ENCODE measurements around the gene NTSR1. TPM values are rescaled to one million over a fixed set of nuclear protein-coding genes. Genes with fewer than 3 reads are reported as not detected.
A peak's percentile ranks its signal among the peaks of the same experiment; 100 is the strongest.

The NTSR1 gene
- total RNA-seq, 1 experiment from 2014 or later, result 4.5 TPM

DNA sequence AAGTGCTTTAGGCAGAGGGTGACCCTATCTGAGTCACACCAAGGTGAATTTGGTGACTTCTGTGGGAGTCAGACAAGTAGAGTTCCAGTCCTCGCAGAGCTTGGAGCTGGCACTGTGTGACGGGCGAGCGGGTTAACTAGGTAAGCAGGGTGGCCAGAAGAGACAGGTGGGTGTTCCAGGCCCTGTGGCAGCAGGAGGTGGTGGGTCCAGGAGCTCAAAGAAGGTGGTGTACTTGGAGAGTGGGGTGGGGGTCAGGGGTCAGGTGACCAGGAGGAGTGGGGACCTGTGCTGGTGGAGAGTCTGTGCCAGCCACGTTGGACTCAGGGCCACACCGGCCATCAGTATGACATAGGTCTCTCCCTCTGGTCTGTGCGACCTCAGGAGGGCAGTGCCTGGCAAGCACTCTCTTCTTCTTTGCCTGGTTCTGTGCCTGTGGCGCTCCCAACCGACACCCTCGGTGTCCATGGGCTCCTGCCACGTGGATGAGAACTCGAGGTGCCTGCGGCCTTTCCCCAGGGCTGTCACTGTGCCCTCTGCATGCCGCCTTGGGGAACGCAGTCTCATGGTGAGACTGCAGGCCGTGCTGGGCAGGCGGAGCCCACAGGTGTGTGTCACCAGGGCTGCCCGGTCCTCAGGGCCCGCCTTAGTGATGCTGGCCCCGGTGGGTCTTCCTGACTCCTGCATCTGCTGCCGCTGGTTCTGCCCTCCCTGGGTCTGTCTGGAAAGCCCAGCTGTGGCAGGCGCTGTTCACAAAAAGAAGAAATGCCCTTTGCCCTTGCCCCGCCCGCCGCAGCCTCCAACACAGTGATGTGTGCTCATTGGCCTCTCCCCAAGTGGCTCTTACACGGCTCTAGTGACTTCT is 89.3 kb downstream of the NTSR1 start:
- CTCF ChIA-PET, result interaction anchor here (1.2 to 1.5 kb wide), 2 partner anchors 10 to 11 kb away, joined by 5 to 15 read pairs; no protein-coding TSS in a partner anchor
- Mint-ChIP-seq H3K27ac (ENCODE audit: low read depth, unreplicated experiment) (peak overlapping the region; percentile 73), H3K36me3 (ENCODE audit: insufficient read depth, unreplicated experiment) (peaks cover 24% of the 10 kb centered on the region), H3K9me3 (ENCODE audit: unreplicated experiment) (no peaks in the 10 kb centered on the region), H3K4me1 (ENCODE audit: insufficient read depth, unreplicated experiment) (peaks cover 9% of the 10 kb centered on the region), H3K27me3 (ENCODE audit: insufficient read depth, unreplicated experiment) (no peaks in the 10 kb centered on the region), H3K4me3 (ENCODE audit: unreplicated experiment) (peak overlapping the region; percentile 67)
- BruUV-seq (replicated peaks), result no TSS peak
- intact Hi-C loops (cut with micrococcal nuclease), result no loop called here
- POLR2A ChIA-PET, result interaction anchor here (0.6 to 1.2 kb wide), 4 partner anchors 10 to 411 kb away, joined by 3 read pairs; partner anchors contain the start of gene RPS21
- DNase-seq (ENCODE audit: unreplicated experiment), result no peak
- TF ChIP-seq, protein P1, sequence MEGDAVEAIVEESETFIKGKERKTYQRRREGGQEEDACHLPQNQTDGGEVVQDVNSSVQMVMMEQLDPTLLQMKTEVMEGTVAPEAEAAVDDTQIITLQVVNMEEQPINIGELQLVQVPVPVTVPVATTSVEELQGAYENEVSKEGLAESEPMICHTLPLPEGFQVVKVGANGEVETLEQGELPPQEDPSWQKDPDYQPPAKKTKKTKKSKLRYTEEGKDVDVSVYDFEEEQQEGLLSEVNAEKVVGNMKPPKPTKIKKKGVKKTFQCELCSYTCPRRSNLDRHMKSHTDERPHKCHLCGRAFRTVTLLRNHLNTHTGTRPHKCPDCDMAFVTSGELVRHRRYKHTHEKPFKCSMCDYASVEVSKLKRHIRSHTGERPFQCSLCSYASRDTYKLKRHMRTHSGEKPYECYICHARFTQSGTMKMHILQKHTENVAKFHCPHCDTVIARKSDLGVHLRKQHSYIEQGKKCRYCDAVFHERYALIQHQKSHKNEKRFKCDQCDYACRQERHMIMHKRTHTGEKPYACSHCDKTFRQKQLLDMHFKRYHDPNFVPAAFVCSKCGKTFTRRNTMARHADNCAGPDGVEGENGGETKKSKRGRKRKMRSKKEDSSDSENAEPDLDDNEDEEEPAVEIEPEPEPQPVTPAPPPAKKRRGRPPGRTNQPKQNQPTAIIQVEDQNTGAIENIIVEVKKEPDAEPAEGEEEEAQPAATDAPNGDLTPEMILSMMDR (IDR thresholded peaks at IDR 0.05; ENCODE audit: unreplicated experiment), result no peak

DNA sequence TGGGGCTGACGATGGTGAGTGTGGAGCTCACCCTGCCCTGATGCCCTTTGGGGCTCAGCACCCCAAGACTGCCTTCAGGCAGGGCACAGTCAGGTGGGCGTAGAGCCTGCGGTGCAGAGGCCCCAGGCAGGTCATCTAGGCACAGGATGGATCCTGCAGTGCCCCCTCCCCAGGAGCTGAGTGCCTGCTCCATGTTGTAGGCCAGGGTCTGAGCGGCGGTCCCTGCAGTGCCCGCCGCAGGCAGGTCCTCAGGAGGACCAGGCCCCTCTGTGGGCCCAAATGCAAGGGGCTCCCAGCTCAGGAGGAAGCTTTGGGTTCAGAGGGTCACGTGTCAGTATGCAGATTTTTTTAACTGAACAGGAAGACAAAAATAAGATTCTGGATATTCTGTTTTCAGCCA is 90.4 kb downstream of the NTSR1 start:
- Mint-ChIP-seq H3K4me3 (ENCODE audit: unreplicated experiment) (no peak overlapping the region), H3K4me1 (ENCODE audit: insufficient read depth, unreplicated experiment) (peaks cover 5% of the 10 kb centered on the region), H3K27ac (ENCODE audit: low read depth, unreplicated experiment) (no peak overlapping the region), H3K36me3 (ENCODE audit: insufficient read depth, unreplicated experiment) (peaks cover 24% of the 10 kb centered on the region), H3K27me3 (ENCODE audit: insufficient read depth, unreplicated experiment) (no peaks in the 10 kb centered on the region), H3K9me3 (ENCODE audit: unreplicated experiment) (no peaks in the 10 kb centered on the region)
- intact Hi-C loops (cut with micrococcal nuclease), result no loop called here
- no TSS peak for BruUV-seq (replicated peaks)
- POLR2A ChIA-PET, result no interaction called here
- TF ChIP-seq, protein P1 (IDR thresholded peaks at IDR 0.05; ENCODE audit: unreplicated experiment), result no peak
- CTCF ChIA-PET, result interaction anchor here (1.5 kb wide), 1 partner anchor 9 kb away, joined by 15 read pairs; no protein-coding TSS in a partner anchor
- no peak for DNase-seq (ENCODE audit: unreplicated experiment)

GRCh38 chr20:62799459-62799858 is 90.8 kb downstream of the NTSR1 start:
- H3K36me3 Mint-ChIP-seq (ENCODE audit: insufficient read depth, unreplicated experiment), result peaks cover 28% of the 10 kb centered on the region
- POLR2A ChIA-PET, result no interaction called here
- H3K4me1 Mint-ChIP-seq (ENCODE audit: insufficient read depth, unreplicated experiment), result peaks cover 5% of the 10 kb centered on the region
- TF ChIP-seq, protein P1 (IDR thresholded peaks at IDR 0.05; ENCODE audit: unreplicated experiment), result no peak
- no peak for DNase-seq (ENCODE audit: unreplicated experiment)
- H3K27ac Mint-ChIP-seq (ENCODE audit: low read depth, unreplicated experiment), result no peak overlapping the region
- no peaks in the 10 kb centered on the region for H3K9me3 Mint-ChIP-seq (ENCODE audit: unreplicated experiment)
- CTCF ChIA-PET, result interaction anchor here (1.5 kb wide), 1 partner anchor 9 kb away, joined by 15 read pairs; no protein-coding TSS in a partner anchor
- intact Hi-C loops (cut with micrococcal nuclease), result no loop called here
- TSS peak; percentile 27 for BruUV-seq (replicated peaks)
- H3K27me3 Mint-ChIP-seq (ENCODE audit: insufficient read depth, unreplicated experiment), result no peaks in the 10 kb centered on the region
- H3K4me3 Mint-ChIP-seq (ENCODE audit: unreplicated experiment), result no peak overlapping the region

DNA sequence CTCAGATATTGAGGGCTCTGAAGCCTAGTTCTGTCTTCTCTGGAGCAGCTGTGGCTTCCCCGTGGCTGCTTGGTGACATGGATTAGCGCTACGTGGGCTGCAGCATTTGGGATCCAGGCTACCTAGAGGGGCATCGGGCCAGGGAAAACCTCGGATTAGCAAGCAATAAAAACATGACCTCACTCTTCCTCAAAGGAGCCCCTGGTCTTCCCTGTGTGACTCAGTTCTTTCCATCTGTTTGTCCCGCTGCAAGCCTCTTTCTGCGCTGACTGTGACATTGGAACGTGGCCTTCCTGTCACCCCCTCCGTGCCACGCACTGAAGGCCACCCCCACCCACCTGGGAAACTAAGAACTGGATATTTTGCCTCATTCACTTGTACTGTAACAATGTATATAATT is 91.2 kb downstream of the NTSR1 start:
- H3K4me3 Mint-ChIP-seq (ENCODE audit: unreplicated experiment), result no peak overlapping the region
- no peaks in the 10 kb centered on the region for H3K9me3 Mint-ChIP-seq (ENCODE audit: unreplicated experiment)
- no peak overlapping the region for H3K27ac Mint-ChIP-seq (ENCODE audit: low read depth, unreplicated experiment)
- BruUV-seq (replicated peaks), result no TSS peak
- POLR2A ChIA-PET, result no interaction called here
- TF ChIP-seq, protein P1 (IDR thresholded peaks at IDR 0.05; ENCODE audit: unreplicated experiment), result no peak
- H3K36me3 Mint-ChIP-seq (ENCODE audit: insufficient read depth, unreplicated experiment), result peaks cover 33% of the 10 kb centered on the region
- peaks cover 5% of the 10 kb centered on the region for H3K4me1 Mint-ChIP-seq (ENCODE audit: insufficient read depth, unreplicated experiment)
- no peak for DNase-seq (ENCODE audit: unreplicated experiment)
- H3K27me3 Mint-ChIP-seq (ENCODE audit: insufficient read depth, unreplicated experiment), result no peaks in the 10 kb centered on the region
- CTCF ChIA-PET, result no interaction called here
- intact Hi-C loops (cut with micrococcal nuclease), result no loop called here

Measured in MCF 10A (cell line).